H1 (cell line): ENCODE results near the gene TINAG.

Source experiments
- HDAC2 ChIP-seq, 2 experiments: fragments of 300-600 bp in 1 of 2; sonication (generic) in 1 of 2; IDR thresholded peaks; 2 replicates each; pipeline ENCODE4 v1.6.1; 2011 to 2012; ENCODE audit warnings: low read depth in 2 of 2, low read length in 2 of 2, mild to moderate bottlenecking in 2 of 2, moderate library complexity in 2 of 2, borderline replicate concordance in 1 of 2, inconsistent platforms in 1 of 2
- RAD21 ChIP-seq, 2 experiments: IDR thresholded peaks in 1 of 2; conservative IDR thresholded peaks in 1 of 2; 2 replicates each; pipeline ENCODE4 v1.6.1; 2011; ENCODE audit warnings: low read depth in 2 of 2, low read length in 2 of 2, improper control_type of control experiment in 1 of 2, inconsistent platforms in 1 of 2, mild to moderate bottlenecking in 1 of 2, moderate library complexity in 1 of 2
- SP2 ChIP-seq: IDR thresholded peaks from 2 replicates; pipeline ENCODE4 v1.6.1; 2012; ENCODE audit warnings: mild to moderate bottlenecking, low read length, inconsistent platforms
- TBP ChIP-seq: IDR thresholded peaks from 2 replicates; pipeline ENCODE4 v1.6.1; 2011; ENCODE audit warnings: low read depth, low read length, improper control_type of control experiment
- TEAD4 ChIP-seq: IDR thresholded peaks from 2 replicates; pipeline ENCODE4 v1.6.1; 2012; ENCODE audit warnings: low read depth, low read length, inconsistent platforms, mixed read lengths
- YY1 ChIP-seq: IDR thresholded peaks from 2 replicates; pipeline ENCODE4 v1.6.1; 2011; ENCODE audit warnings: low read depth, mild to moderate bottlenecking, low read length
- TF ChIP-seq, protein P1 (sequence below), 3 experiments: IDR thresholded peaks; 1 replicate in 2 of 3; 2 replicates in 1 of 3; pipeline versions ENCODE4 v1.5.1 to v1.6.1; 2011; ENCODE audit warnings: low read length in 3 of 3, mild to moderate bottlenecking in 3 of 3, inconsistent platforms in 2 of 3, low read depth in 1 of 3, moderate library complexity in 1 of 3; ENCODE audit not compliant: insufficient read depth in 1 of 3; ENCODE audit errors: control extremely low read depth in 1 of 3

DNA sequence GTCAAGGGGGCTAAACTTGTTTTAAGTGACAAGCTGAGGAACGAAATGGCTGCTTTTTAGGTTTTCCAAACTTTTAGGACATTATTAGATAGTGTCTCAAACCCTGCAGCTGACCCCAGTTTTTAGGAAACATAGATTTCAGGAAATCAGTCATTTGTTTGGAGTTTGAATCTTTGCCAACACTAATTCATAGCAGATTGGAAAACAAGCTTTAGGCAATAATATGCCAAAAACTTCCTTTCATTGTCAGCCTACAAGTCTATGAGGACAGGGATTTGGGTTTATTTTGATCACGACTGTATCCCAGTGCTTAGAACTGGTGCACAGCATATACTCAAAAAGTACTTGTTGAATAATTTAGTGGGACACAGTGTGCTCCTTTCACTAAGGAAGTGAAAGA lies 123.2 kb downstream of the TINAG start:
- no peak for TF ChIP-seq TEAD4
- no peak for TF ChIP-seq HDAC2 (IDR thresholded peaks at IDR 0.05; ENCODE audit: borderline replicate concordance in 1 of 2, low read depth in 2 of 2, low read length in 2 of 2)
- TF ChIP-seq, protein P1, sequence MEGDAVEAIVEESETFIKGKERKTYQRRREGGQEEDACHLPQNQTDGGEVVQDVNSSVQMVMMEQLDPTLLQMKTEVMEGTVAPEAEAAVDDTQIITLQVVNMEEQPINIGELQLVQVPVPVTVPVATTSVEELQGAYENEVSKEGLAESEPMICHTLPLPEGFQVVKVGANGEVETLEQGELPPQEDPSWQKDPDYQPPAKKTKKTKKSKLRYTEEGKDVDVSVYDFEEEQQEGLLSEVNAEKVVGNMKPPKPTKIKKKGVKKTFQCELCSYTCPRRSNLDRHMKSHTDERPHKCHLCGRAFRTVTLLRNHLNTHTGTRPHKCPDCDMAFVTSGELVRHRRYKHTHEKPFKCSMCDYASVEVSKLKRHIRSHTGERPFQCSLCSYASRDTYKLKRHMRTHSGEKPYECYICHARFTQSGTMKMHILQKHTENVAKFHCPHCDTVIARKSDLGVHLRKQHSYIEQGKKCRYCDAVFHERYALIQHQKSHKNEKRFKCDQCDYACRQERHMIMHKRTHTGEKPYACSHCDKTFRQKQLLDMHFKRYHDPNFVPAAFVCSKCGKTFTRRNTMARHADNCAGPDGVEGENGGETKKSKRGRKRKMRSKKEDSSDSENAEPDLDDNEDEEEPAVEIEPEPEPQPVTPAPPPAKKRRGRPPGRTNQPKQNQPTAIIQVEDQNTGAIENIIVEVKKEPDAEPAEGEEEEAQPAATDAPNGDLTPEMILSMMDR (IDR thresholded peaks at IDR 0.05; ENCODE audit: control extremely low read depth in 1 of 3, insufficient read depth in 1 of 3, low read depth in 1 of 3, low read length in 3 of 3): no peak
- no peak for TF ChIP-seq YY1
- no peak for TF ChIP-seq RAD21 (IDR thresholded peaks at IDR 0.05 in 1 of 2, conservative IDR thresholded peaks at IDR 0.05 in 1 of 2; ENCODE audit: low read depth in 2 of 2, low read length in 2 of 2)
- TF ChIP-seq SP2: no peak
- no peak for TF ChIP-seq TBP
